ENCODE data around the gene KRTAP10-4.

DNA sequence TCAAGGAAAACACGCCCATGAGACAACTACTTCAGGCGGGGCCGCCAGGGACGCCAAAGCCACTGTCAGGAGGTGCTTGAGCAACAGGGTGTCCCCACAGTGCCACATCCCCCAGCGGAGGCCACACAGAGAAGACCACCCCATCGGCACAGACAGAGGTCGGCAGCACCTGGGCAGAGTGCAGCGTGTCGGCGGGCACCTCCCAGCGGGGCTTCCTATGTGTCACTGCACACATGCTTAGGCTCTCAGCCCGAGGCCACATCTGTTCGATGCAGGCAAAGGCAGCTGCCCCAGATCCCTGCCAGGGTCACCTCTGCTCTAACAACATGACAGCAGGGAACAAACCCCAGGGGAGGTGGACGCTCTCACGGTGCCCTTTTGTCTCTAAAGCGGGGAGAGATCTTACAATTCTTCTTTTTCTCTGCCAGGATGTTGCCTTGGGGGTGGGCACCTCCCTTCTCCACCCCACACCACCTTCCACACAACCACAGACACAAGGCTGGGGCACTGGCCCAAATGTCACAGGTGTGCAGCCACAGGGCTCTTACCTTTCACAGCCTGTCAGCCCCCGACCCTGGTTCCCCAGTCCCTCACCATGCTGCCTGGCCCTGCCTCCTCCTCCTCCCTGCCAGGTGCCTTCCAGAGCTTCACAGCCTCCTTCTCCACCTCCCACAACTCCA, 42.5 kb downstream of the KRTAP10-4 start:
- TF ChIP-seq, protein P1, sequence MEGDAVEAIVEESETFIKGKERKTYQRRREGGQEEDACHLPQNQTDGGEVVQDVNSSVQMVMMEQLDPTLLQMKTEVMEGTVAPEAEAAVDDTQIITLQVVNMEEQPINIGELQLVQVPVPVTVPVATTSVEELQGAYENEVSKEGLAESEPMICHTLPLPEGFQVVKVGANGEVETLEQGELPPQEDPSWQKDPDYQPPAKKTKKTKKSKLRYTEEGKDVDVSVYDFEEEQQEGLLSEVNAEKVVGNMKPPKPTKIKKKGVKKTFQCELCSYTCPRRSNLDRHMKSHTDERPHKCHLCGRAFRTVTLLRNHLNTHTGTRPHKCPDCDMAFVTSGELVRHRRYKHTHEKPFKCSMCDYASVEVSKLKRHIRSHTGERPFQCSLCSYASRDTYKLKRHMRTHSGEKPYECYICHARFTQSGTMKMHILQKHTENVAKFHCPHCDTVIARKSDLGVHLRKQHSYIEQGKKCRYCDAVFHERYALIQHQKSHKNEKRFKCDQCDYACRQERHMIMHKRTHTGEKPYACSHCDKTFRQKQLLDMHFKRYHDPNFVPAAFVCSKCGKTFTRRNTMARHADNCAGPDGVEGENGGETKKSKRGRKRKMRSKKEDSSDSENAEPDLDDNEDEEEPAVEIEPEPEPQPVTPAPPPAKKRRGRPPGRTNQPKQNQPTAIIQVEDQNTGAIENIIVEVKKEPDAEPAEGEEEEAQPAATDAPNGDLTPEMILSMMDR (IDR thresholded peaks at IDR 0.05; ENCODE audit: insufficient read depth, low read length) = no peak
- TF ChIP-seq GABPA (IDR thresholded peaks at IDR 0.05; ENCODE audit: low read depth) = no peak
- no peak for TF ChIP-seq POLR2AphosphoS5 (IDR thresholded peaks at IDR 0.05; ENCODE audit: low read depth)
- TF ChIP-seq, protein P2, sequence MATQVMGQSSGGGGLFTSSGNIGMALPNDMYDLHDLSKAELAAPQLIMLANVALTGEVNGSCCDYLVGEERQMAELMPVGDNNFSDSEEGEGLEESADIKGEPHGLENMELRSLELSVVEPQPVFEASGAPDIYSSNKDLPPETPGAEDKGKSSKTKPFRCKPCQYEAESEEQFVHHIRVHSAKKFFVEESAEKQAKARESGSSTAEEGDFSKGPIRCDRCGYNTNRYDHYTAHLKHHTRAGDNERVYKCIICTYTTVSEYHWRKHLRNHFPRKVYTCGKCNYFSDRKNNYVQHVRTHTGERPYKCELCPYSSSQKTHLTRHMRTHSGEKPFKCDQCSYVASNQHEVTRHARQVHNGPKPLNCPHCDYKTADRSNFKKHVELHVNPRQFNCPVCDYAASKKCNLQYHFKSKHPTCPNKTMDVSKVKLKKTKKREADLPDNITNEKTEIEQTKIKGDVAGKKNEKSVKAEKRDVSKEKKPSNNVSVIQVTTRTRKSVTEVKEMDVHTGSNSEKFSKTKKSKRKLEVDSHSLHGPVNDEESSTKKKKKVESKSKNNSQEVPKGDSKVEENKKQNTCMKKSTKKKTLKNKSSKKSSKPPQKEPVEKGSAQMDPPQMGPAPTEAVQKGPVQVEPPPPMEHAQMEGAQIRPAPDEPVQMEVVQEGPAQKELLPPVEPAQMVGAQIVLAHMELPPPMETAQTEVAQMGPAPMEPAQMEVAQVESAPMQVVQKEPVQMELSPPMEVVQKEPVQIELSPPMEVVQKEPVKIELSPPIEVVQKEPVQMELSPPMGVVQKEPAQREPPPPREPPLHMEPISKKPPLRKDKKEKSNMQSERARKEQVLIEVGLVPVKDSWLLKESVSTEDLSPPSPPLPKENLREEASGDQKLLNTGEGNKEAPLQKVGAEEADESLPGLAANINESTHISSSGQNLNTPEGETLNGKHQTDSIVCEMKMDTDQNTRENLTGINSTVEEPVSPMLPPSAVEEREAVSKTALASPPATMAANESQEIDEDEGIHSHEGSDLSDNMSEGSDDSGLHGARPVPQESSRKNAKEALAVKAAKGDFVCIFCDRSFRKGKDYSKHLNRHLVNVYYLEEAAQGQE (IDR thresholded peaks at IDR 0.05; ENCODE audit: insufficient replicate concordance, low read depth) = no peak
- no peak for TF ChIP-seq SPI1 (IDR thresholded peaks at IDR 0.05; ENCODE audit: borderline replicate concordance, low read depth)
